B cell (primary cell): ENCODE measurements around the gene DNAJA1. TPM values are rescaled to one million over a fixed set of nuclear protein-coding genes. Genes with fewer than 3 reads are reported as not detected.

Experiments used
- ATAC-seq: fragments of 200-7000 bp; cut with Tn5 transposase; one replicate; pipeline ENCODE4 v1.10.0; 2021; ENCODE audit warnings: low read depth, mild to moderate bottlenecking, moderate number of reproducible peaks, moderate library complexity
- CTCF ChIA-PET: fragments of 350-600 bp; sonication (Branson Sonifier 250); formaldehyde crosslinking; loops from one replicate; lab custom pipeline; 2021; ENCODE audit warnings: antibody characterized with exemption, inconsistent platforms; lab: Charles Lee
- POLR2A ChIA-PET: fragments of 350-600 bp; sonication (Branson Sonifier 250); formaldehyde crosslinking; loops from one replicate; lab custom pipeline; 2021; ENCODE audit warnings: antibody characterized with exemption; lab: Charles Lee
- DNase-seq: peaks from one replicate; pipeline ENCODE4 v3.0.0; 2013
- H2AFZ ChIP-seq: 2 replicates; pipeline ENCODE4 v1.6.1; 2012; ENCODE audit warnings: mild to moderate bottlenecking, low read depth, low read length; ENCODE audit not compliant: insufficient read depth, poor library complexity, severe bottlenecking
- H3K27ac ChIP-seq, 2 donors: 1 replicate in 1 of 2; 2 replicates in 1 of 2; pipeline ENCODE4 v1.5.1; 2012 to 2013; ENCODE audit warnings: low read length in 2 of 2, mild to moderate bottlenecking in 2 of 2, moderate library complexity in 1 of 2
- H3K27me3 ChIP-seq, 4 experiments: fragments of 200-600 bp in 1 of 4; sonication (generic) in 1 of 4; replicated peaks in 1 of 4; 1 replicate in 2 of 4; 2 replicates in 2 of 4; pipeline versions ENCODE4 v1.6.1 to v1.7.0; 2013 to 2016; ENCODE audit warnings: low read length in 3 of 4, mild to moderate bottlenecking in 2 of 4, mixed read lengths in 1 of 4, moderate library complexity in 1 of 4; ENCODE audit not compliant: insufficient read depth in 4 of 4, control insufficient read depth in 3 of 4; ENCODE audit errors: control extremely low read depth in 1 of 4
- H3K36me3 ChIP-seq, 2 experiments: replicated peaks in 1 of 2; 1 replicate in 1 of 2; 2 replicates in 1 of 2; pipeline versions ENCODE4 v1.6.1 to v1.7.1; 2013; ENCODE audit warnings: low read length in 1 of 2; ENCODE audit not compliant: insufficient read depth in 2 of 2, control insufficient read depth in 1 of 2; ENCODE audit errors: control extremely low read depth in 1 of 2, extremely low read depth in 1 of 2
- H3K4me1 ChIP-seq, 2 donors: fragments of 200-600 bp in 1 of 2; sonication (generic) in 1 of 2; 1 replicate in 1 of 2; 2 replicates in 1 of 2; pipeline versions ENCODE4 v1.5.1 to v1.6.1; 2013 to 2017; ENCODE audit warnings: low read length in 2 of 2; ENCODE audit not compliant: control insufficient read depth in 2 of 2, insufficient read depth in 2 of 2
- H3K4me2 ChIP-seq: replicated peaks from 2 replicates; pipeline ENCODE3; 2012; ENCODE audit warnings: mild to moderate bottlenecking, low read depth, low read length; ENCODE audit not compliant: poor library complexity, severe bottlenecking
- H3K4me3 ChIP-seq, 5 experiments: fragments of 200-600 bp in 1 of 5; sonication (generic) in 1 of 5; 1 replicate in 3 of 5; 2 replicates in 2 of 5; pipeline versions ENCODE4 v1.5.1 to v1.7.0; 2011 to 2016; ENCODE audit warnings: low read length in 4 of 5, mild to moderate bottlenecking in 4 of 5, low read depth in 2 of 5, control low read depth in 1 of 5, moderate library complexity in 1 of 5; ENCODE audit not compliant: insufficient read depth in 1 of 5; ENCODE audit errors: control extremely low read depth in 1 of 5, extremely low read depth in 1 of 5
- H3K79me2 ChIP-seq: fragments of 200-600 bp; sonication (generic); one replicate; pipeline ENCODE4 v1.6.0; 2016; ENCODE audit warnings: low read length; ENCODE audit not compliant: control insufficient read depth, insufficient read depth
- H3K9ac ChIP-seq: fragments of 200-600 bp; sonication (generic); 2 replicates; pipeline ENCODE4 v1.6.1; 2017; ENCODE audit warnings: mild to moderate bottlenecking, low read length, moderate library complexity
- H3K9me3 ChIP-seq, 3 donors: one replicate each; pipeline versions ENCODE4 v1.6.1 to v1.7.1; 2013; ENCODE audit warnings: low read length in 2 of 3; ENCODE audit not compliant: control insufficient read depth in 2 of 3, insufficient read depth in 1 of 3; ENCODE audit errors: control extremely low read depth in 1 of 3
- H4K20me1 ChIP-seq: 2 replicates; pipeline ENCODE4 v1.6.0; 2012; ENCODE audit warnings: mild to moderate bottlenecking, low read length; ENCODE audit not compliant: insufficient read depth, control insufficient read depth, poor library complexity, severe bottlenecking
- H3K27ac Mint-ChIP-seq: one replicate; pipeline ENCODE4 v1.8.0; 2021; ENCODE audit warnings: mixed read lengths
- H3K27me3 Mint-ChIP-seq: one replicate; pipeline ENCODE4 v1.8.0; 2021; ENCODE audit warnings: mixed read lengths
- H3K4me1 Mint-ChIP-seq: one replicate; pipeline ENCODE4 v1.8.0; 2021; ENCODE audit warnings: mixed read lengths
- H3K4me3 Mint-ChIP-seq: one replicate; pipeline ENCODE4 v1.8.0; 2021; ENCODE audit warnings: mixed read lengths
- H3K9me3 Mint-ChIP-seq: one replicate; pipeline ENCODE4 v1.8.0; 2022; ENCODE audit warnings: mixed read lengths; ENCODE audit not compliant: insufficient read depth
- EZH2 ChIP-seq: IDR thresholded peaks from 2 replicates; pipeline ENCODE4 v1.6.1; 2012; ENCODE audit warnings: borderline replicate concordance, low read depth, mild to moderate bottlenecking, moderate library complexity, low read length; ENCODE audit not compliant: insufficient read depth, poor library complexity, severe bottlenecking
- WGBS: methylation state at CpG from one replicate; pipeline ENCODE4 v1.1.5; 2013; ENCODE audit warnings: missing lambda C conversion rate; ENCODE audit not compliant: insufficient coverage; 5-methylcytosine and 5-hydroxymethylcytosine counted together
- intact Hi-C: fragments of 100-400 bp; cut with micrococcal nuclease; formaldehyde crosslinking; loops from one replicate; pipeline ENCODE4 v1.10.0; 2022
- polyA plus RNA-seq: library from polyadenylated mRNA; depleted of rRNA; stranded (reverse); fragments of >200 nt; gene quantifications from 2 replicates; pipeline ENCODE4 v1.2.3, GENCODE V29; 2012
- total RNA-seq, 2 donors: library from RNA; stranded (reverse); fragments of 120-200 nt in 1 of 2; gene quantifications; 1 replicate in 1 of 2; 2 replicates in 1 of 2; pipeline versions ENCODE4 v1.2.3 to v1.2.4, GENCODE V29; 2013 to 2022
- TF ChIP-seq, protein P1 (sequence below): fragments of 200-600 bp; IDR thresholded peaks from one replicate; pipeline ENCODE4 v1.8.0; 2022; ENCODE audit warnings: antibody characterized with exemption, mild to moderate bottlenecking

DNAJA1 gene
- total and polyA plus RNA-seq, 2 donors (not counting 1 experiment from before 2014, with no cell fraction given), result 68.6 to 104 TPM

- ChIA-PET CTCF (interaction anchor here (0.6 to 1.5 kb wide), 2 partner anchors 182 to 231 kb away, joined by 3 to 5 read pairs; no protein-coding TSS in a partner anchor), POLR2A (interaction anchor here (0.6 to 1.0 kb wide), 2 partner anchors 21 to 104 kb away, joined by 3 to 5 read pairs; no protein-coding TSS in a partner anchor)
- 2% methylated on average over 40 of the region's 41 CpGs for WGBS
- Mint-ChIP-seq H3K27ac (peak overlapping the region; percentile 84), H3K4me3 (peak overlapping the region; percentile 90), H3K4me1 (peaks cover 18% of the 10 kb centered on the region), H3K9me3 (no peaks in the 10 kb centered on the region), H3K27me3 (no peaks in the 10 kb centered on the region)
- Histone ChIP-seq H3K27ac (peak overlapping the region in 1 of 2 donors; percentile 21), H4K20me1 (no peaks in the 10 kb centered on the region), H3K9ac (peak overlapping the region; percentile 61), H3K36me3 (peaks cover 8 to 31% of the 10 kb centered on the region in 2 experiments), H3K9me3 (no peaks in the 10 kb centered on the region), H3K4me1 (peaks cover 4 to 14% of the 10 kb centered on the region in 2 donors), H2AFZ (peak overlapping the region; percentile 63), H3K79me2 (no peaks in the 10 kb centered on the region), H3K4me2 (peak overlapping the region; percentile 78), H3K27me3 (no peaks in the 10 kb centered on the region), H3K4me3 (peak overlapping the region; percentile 48 to 63 (median 54))
- peak; percentile 76 for ATAC-seq
- intact Hi-C loops, result loop anchor here (1.0 to 2.0 kb wide), 2 partner anchors 19 to 43 kb away; partner anchors contain the start of genes APTX and DNAJA1
- DNase-seq, result peak; percentile 89
- TF ChIP-seq, protein P1, sequence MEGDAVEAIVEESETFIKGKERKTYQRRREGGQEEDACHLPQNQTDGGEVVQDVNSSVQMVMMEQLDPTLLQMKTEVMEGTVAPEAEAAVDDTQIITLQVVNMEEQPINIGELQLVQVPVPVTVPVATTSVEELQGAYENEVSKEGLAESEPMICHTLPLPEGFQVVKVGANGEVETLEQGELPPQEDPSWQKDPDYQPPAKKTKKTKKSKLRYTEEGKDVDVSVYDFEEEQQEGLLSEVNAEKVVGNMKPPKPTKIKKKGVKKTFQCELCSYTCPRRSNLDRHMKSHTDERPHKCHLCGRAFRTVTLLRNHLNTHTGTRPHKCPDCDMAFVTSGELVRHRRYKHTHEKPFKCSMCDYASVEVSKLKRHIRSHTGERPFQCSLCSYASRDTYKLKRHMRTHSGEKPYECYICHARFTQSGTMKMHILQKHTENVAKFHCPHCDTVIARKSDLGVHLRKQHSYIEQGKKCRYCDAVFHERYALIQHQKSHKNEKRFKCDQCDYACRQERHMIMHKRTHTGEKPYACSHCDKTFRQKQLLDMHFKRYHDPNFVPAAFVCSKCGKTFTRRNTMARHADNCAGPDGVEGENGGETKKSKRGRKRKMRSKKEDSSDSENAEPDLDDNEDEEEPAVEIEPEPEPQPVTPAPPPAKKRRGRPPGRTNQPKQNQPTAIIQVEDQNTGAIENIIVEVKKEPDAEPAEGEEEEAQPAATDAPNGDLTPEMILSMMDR, result no peak
- TF ChIP-seq EZH2, result no peak
Measured at GRCh38 chr9:33044162-33044673, 19.1 kb downstream of the DNAJA1 start.

DNA sequence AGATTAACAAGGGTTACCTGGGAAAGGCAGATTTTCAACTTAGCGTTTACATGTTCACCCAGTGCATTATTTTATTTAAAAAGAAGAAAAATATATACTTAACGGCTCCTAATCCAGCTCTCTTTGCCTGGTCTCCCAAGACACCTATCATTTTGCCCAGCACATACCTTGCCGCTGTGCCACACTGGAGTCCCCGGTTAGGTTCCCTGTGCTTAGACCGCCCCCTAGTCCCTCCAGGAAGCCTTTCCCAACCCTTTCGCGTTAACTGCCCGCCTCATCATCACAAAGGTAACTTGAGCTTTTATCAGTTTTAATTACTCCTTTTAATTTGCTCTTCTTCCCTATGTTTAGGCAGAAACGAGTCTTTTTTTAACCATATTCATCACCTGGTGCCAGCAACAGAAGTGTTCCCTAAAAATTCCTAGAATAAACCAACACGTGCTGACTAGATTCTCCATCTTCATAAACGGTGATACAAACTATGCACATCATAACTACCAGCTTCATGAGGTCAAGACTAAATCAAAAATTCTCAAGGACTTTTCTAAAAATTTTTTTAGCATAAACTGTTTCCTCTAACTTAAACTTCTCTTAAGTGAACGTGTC, 19.7 kb downstream of the DNAJA1 start:
- H3K4me1 Mint-ChIP-seq, result peaks cover 19% of the 10 kb centered on the region
- H3K4me3 ChIP-seq, result peak overlapping the region; percentile 8 to 63 (median 51)
- H3K36me3 ChIP-seq, result peaks cover 8 to 32% of the 10 kb centered on the region in 2 experiments
- peak overlapping the region; percentile 61 for H3K9ac ChIP-seq
- ChIA-PET CTCF (interaction anchor here (0.7 kb wide), 1 partner anchor 19 kb away, joined by 3 read pairs; no protein-coding TSS in a partner anchor), POLR2A (interaction anchor here (0.6 to 1.0 kb wide), 2 partner anchors 21 to 104 kb away, joined by 3 to 5 read pairs; no protein-coding TSS in a partner anchor)
- H4K20me1 ChIP-seq, result no peaks in the 10 kb centered on the region
- WGBS, result 91% methylated on average over 9 of the region's 12 CpGs
- no peaks in the 10 kb centered on the region for H3K27me3 Mint-ChIP-seq
- DNase-seq (no peak), ATAC-seq (no peak)
- no peaks in the 10 kb centered on the region for H3K9me3 ChIP-seq
- H3K4me1 ChIP-seq, result peaks cover 4 to 14% of the 10 kb centered on the region in 2 donors
- peak overlapping the region in 1 of 2 donors; percentile 21 for H3K27ac ChIP-seq
- peak overlapping the region; percentile 90 for H3K4me3 Mint-ChIP-seq
- H3K27me3 ChIP-seq, result no peaks in the 10 kb centered on the region
- TF ChIP-seq, protein P1, result no peak
- TF ChIP-seq EZH2, result no peak
- H3K27ac Mint-ChIP-seq, result peak overlapping the region; percentile 84
- peak overlapping the region; percentile 63 for H2AFZ ChIP-seq
- H3K4me2 ChIP-seq, result peak overlapping the region; percentile 78
- no peaks in the 10 kb centered on the region for H3K9me3 Mint-ChIP-seq
- intact Hi-C loops, result loop anchor here (1.0 to 2.0 kb wide), 2 partner anchors 20 to 43 kb away; partner anchors contain the start of genes APTX and DNAJA1
- H3K79me2 ChIP-seq, result peaks cover 2% of the 10 kb centered on the region
